Panc1 (cell line): ENCODE measurements around the gene SEC16A. TPM values are rescaled to one million over a fixed set of nuclear protein-coding genes. Genes with fewer than 3 reads are reported as not detected.

Experiments
- ATAC-seq: fragments of 200-7000 bp; cut with Tn5 transposase; 2 replicates; pipeline ENCODE4 v1.9.1; 2020; ENCODE audit warnings: mild to moderate bottlenecking, moderate library complexity
- BruUV-seq: library from RNA; stranded (reverse); fragments of 400-500 nt; replicated peaks from 2 replicates; lab custom pipeline; 2021; lab: Mats Ljungman, UMichigan
- CTCF ChIA-PET: fragments of 300-600 bp; sonication (Branson Sonifier 250); formaldehyde crosslinking; loops from one replicate; lab custom pipeline; 2022; ENCODE audit warnings: antibody characterized with exemption; lab: Charles Lee
- POLR2A ChIA-PET: fragments of 300-600 bp; sonication (Branson Sonifier 250); formaldehyde crosslinking; loops from one replicate; lab custom pipeline; 2022; ENCODE audit warnings: antibody characterized with exemption; lab: Charles Lee
- DNase-seq: peaks from one replicate; pipeline ENCODE4 v3.0.0-alpha.2; 2010; ENCODE audit warnings: low read depth, low spot score
- H3K27ac ChIP-seq: 2 replicates; pipeline ENCODE4 v1.5.1; 2011; ENCODE audit warnings: mild to moderate bottlenecking, low read length, inconsistent platforms
- H3K27me3 ChIP-seq: fragments of 200-500 bp; sonication (Bioruptor generic); 2 replicates; pipeline ENCODE4 v1.6.0; 2014; ENCODE audit warnings: low read length, inconsistent platforms; ENCODE audit not compliant: control insufficient read depth, insufficient read depth
- H3K36me3 ChIP-seq: fragments of 200-500 bp; sonication (Bioruptor generic); 2 replicates; pipeline ENCODE4 v1.5.1; 2014; ENCODE audit warnings: inconsistent platforms, mild to moderate bottlenecking, low read length, moderate library complexity; ENCODE audit not compliant: control insufficient read depth, insufficient read depth
- H3K4me1 ChIP-seq: 2 replicates; pipeline ENCODE4 v1.5.1; 2011; ENCODE audit warnings: inconsistent platforms, mild to moderate bottlenecking, low read length, moderate library complexity; ENCODE audit not compliant: control insufficient read depth, insufficient read depth
- H3K4me3 ChIP-seq, 2 experiments: 2 replicates each; pipeline ENCODE4 v1.5.1; 2011 to 2012; ENCODE audit warnings: low read depth in 2 of 2, low read length in 2 of 2, mild to moderate bottlenecking in 2 of 2, inconsistent platforms in 1 of 2, moderate library complexity in 1 of 2
- H3K9me3 ChIP-seq: fragments of 200-500 bp; sonication (Bioruptor generic); 2 replicates; pipeline ENCODE4 v1.5.1; 2014; ENCODE audit warnings: low read depth, mild to moderate bottlenecking, inconsistent platforms, low read length, moderate library complexity; ENCODE audit not compliant: control insufficient read depth, insufficient read depth
- CTCF ChIP-seq: fragments of 450-650 bp; IDR thresholded peaks from 2 replicates; pipeline ENCODE4 v1.5.1; 2017; ENCODE audit warnings: mild to moderate bottlenecking
- POLR2AphosphoS5 ChIP-seq: IDR thresholded peaks from 2 replicates; pipeline ENCODE4 v1.6.1; 2012; ENCODE audit warnings: mild to moderate bottlenecking, low read depth, low read length, moderate library complexity
- REST ChIP-seq, 2 experiments: IDR thresholded peaks; 2 replicates each; pipeline ENCODE4 v1.6.1; 2011 to 2012; ENCODE audit warnings: low read depth in 2 of 2, control low read depth in 1 of 2, low read length in 1 of 2, mild to moderate bottlenecking in 1 of 2, moderate library complexity in 1 of 2; ENCODE audit not compliant: insufficient read depth in 1 of 2
- SIN3A ChIP-seq: IDR thresholded peaks from 2 replicates; pipeline ENCODE4 v1.6.1; 2012; ENCODE audit warnings: low read depth, mild to moderate bottlenecking, low read length, moderate library complexity, borderline replicate concordance; ENCODE audit not compliant: insufficient read depth
- TCF7L2 ChIP-seq: IDR thresholded peaks from 2 replicates; pipeline ENCODE4 v1.6.1; 2011; ENCODE audit warnings: mild to moderate bottlenecking, low read depth, low read length, inconsistent platforms
- in situ Hi-C: cut with HindIII; loops from 2 replicates; pipeline ENCODE4 v1.10.0; 2016; ENCODE audit warnings: low sequenced_read_pairs, low pct_unique_long_range_greater_than_20kb
- intact Hi-C: fragments of 100-400 bp; cut with micrococcal nuclease; formaldehyde crosslinking; loops from one replicate; pipeline ENCODE4 v1.10.0; 2022; ENCODE audit not compliant: unreplicated experiment
- total RNA-seq: library from RNA; stranded (reverse); gene quantifications from one replicate; pipeline ENCODE4 v1.2.1, GENCODE V29; 2021; ENCODE audit not compliant: unreplicated experiment

The SEC16A gene
- total RNA-seq, 1 experiment from 2014 or later, result 76.5 TPM

- H3K9me3 ChIP-seq, result no peaks in the 10 kb centered on the region
- TF ChIP-seq POLR2AphosphoS5 (no peak), TCF7L2 (no peak), REST (IDR thresholded peaks at IDR 0.05; ENCODE audit: insufficient read depth in 1 of 2, low read depth in 2 of 2, low read length in 1 of 2) (no peak), SIN3A (no peak), CTCF (no peak)
- in situ Hi-C loops (no loop called here), intact Hi-C loops (no loop called here)
- H3K4me3 ChIP-seq, result no peak overlapping the region
- BruUV-seq, result no TSS peak
- H3K27ac ChIP-seq, result no peak overlapping the region
- no peak for DNase-seq
- POLR2A ChIA-PET, result no interaction called here
- CTCF ChIA-PET, result interaction anchor here (0.6 kb wide), 1 partner anchor 22 kb away, joined by 8 read pairs; no protein-coding TSS in a partner anchor
- H3K27me3 ChIP-seq, result no peaks in the 10 kb centered on the region
- no peak for ATAC-seq
- no peaks in the 10 kb centered on the region; the same call in 1 of the 2 replicates for H3K36me3 ChIP-seq
- no peaks in the 10 kb centered on the region for H3K4me1 ChIP-seq
Observed at GRCh38 chr9:136422876-136423275, 60.0 kb downstream of the SEC16A start.

- H3K36me3 ChIP-seq, result no peaks in the 10 kb centered on the region; the same call in 1 of the 2 replicates
Observed at GRCh38 chr9:136421791-136422190, 61.0 kb downstream of the SEC16A start.

More at GRCh38 chr9:136421791-136422190, 61.0 kb downstream of the SEC16A start:
- in situ Hi-C loops, result no loop called here
- H3K4me1 ChIP-seq, result no peaks in the 10 kb centered on the region
- ChIA-PET CTCF (interaction anchor here (0.6 kb wide), 1 partner anchor 66 kb away, joined by 3 read pairs; no protein-coding TSS in a partner anchor), POLR2A (no interaction called here)
- intact Hi-C loops, result no loop called here
- no TSS peak for BruUV-seq
- ATAC-seq (no peak), DNase-seq (no peak)
- H3K27me3 ChIP-seq, result no peaks in the 10 kb centered on the region
- TF ChIP-seq SIN3A (no peak), CTCF (no peak)
- no peak overlapping the region for H3K27ac ChIP-seq
- H3K9me3 ChIP-seq, result no peaks in the 10 kb centered on the region
- no peak overlapping the region for H3K4me3 ChIP-seq
